PC-3 (cell line): Measurements from ENCODE around the gene AMD1. TPM values are rescaled to one million over a fixed set of nuclear protein-coding genes. Genes with fewer than 3 reads are reported as not detected.

Experiments used
- ATAC-seq: fragments of 200-7000 bp; cut with Tn5 transposase; 2 replicates; pipeline ENCODE4 v1.9.1; 2020; ENCODE audit warnings: mild to moderate bottlenecking, moderate library complexity
- BruUV-seq: library from RNA; stranded (reverse); fragments of 400-500 nt; replicated peaks from 2 replicates; lab custom pipeline; 2021; lab: Mats Ljungman, UMichigan
- CTCF ChIA-PET: fragments of 300-600 bp; sonication (Branson Sonifier 250); formaldehyde crosslinking; loops from one replicate; lab custom pipeline; 2022; ENCODE audit warnings: antibody characterized with exemption; lab: Charles Lee
- POLR2A ChIA-PET: fragments of 300-600 bp; sonication (Branson Sonifier 250); formaldehyde crosslinking; loops from one replicate; lab custom pipeline; 2022; ENCODE audit warnings: antibody characterized with exemption; ENCODE audit not compliant: unreplicated experiment; lab: Charles Lee
- DNase-seq: peaks from one replicate; pipeline ENCODE4 v3.0.0-alpha.2; 2015
- H2AFZ ChIP-seq: fragments of 300-600 bp; sonication (generic); 2 replicates; pipeline ENCODE4 v1.6.0; 2016; ENCODE audit warnings: antibody characterized with exemption, low read length
- H3F3A ChIP-seq: fragments of 300-600 bp; sonication (generic); one replicate; pipeline ENCODE4 v1.6.0; 2017; ENCODE audit warnings: antibody characterized with exemption, low read length, control low read depth, mild to moderate bottlenecking; ENCODE audit not compliant: unreplicated experiment
- H3K27ac ChIP-seq: fragments of 300-600 bp; sonication (generic); 2 replicates; pipeline ENCODE4 v1.5.1; 2016; ENCODE audit warnings: mild to moderate bottlenecking, low read length
- H3K27me3 ChIP-seq: fragments of 300-600 bp; sonication (generic); 2 replicates; pipeline ENCODE4 v1.6.1; 2016; ENCODE audit warnings: low read length, mixed read lengths
- H3K36me3 ChIP-seq: fragments of 300-600 bp; sonication (generic); 2 replicates; pipeline ENCODE4 v1.6.1; 2016; ENCODE audit warnings: low read depth, mixed run types, low read length, mixed read lengths
- H3K4me1 ChIP-seq: fragments of 300-600 bp; sonication (generic); 2 replicates; pipeline ENCODE4 v1.5.1; 2016; ENCODE audit warnings: low read length; ENCODE audit not compliant: insufficient read depth
- H3K4me2 ChIP-seq: fragments of 300-600 bp; sonication (generic); 2 replicates; pipeline ENCODE4 v1.6.0; 2016; ENCODE audit warnings: low read length
- H3K4me3 ChIP-seq: fragments of 300-600 bp; sonication (generic); 2 replicates; pipeline ENCODE4 v1.5.1; 2016; ENCODE audit warnings: mild to moderate bottlenecking, low read length, mixed read lengths
- H3K79me2 ChIP-seq: fragments of 300-600 bp; sonication (generic); 2 replicates; pipeline ENCODE4 v1.6.1; 2017; ENCODE audit warnings: low read length, mixed read lengths
- H3K9ac ChIP-seq: fragments of 300-600 bp; sonication (generic); 2 replicates; pipeline ENCODE4 v1.6.0; 2016; ENCODE audit warnings: mild to moderate bottlenecking, low read length
- H3K9me2 ChIP-seq: fragments of 300-600 bp; sonication (generic); replicated peaks from 2 replicates; pipeline ENCODE4 v1.6.1; 2016; ENCODE audit warnings: mixed run types, low read length, mixed read lengths
- H3K9me3 ChIP-seq: fragments of 300-600 bp; sonication (generic); 2 replicates; pipeline ENCODE4 v1.6.1; 2016; ENCODE audit warnings: low read length, mixed read lengths
- H4K20me1 ChIP-seq: fragments of 300-600 bp; sonication (generic); 2 replicates; pipeline ENCODE4 v1.6.1; 2016; ENCODE audit warnings: low read length, mixed read lengths
- CTCF ChIP-seq: fragments of 300-600 bp; sonication (generic); conservative IDR thresholded peaks from 2 replicates; pipeline ENCODE4 v1.5.1; 2017; ENCODE audit warnings: antibody characterized with exemption, low read depth, mild to moderate bottlenecking, low read length
- EZH2 ChIP-seq: fragments of 300-600 bp; sonication (generic); IDR thresholded peaks from one replicate; pipeline ENCODE4 v1.6.1; 2017; ENCODE audit warnings: antibody characterized with exemption, mild to moderate bottlenecking, low read length; ENCODE audit not compliant: unreplicated experiment
- EZH2phosphoT487 ChIP-seq: fragments of 300-600 bp; sonication (generic); IDR thresholded peaks from 2 replicates; pipeline ENCODE4 v1.6.1; 2018; ENCODE audit warnings: mild to moderate bottlenecking, antibody characterized with exemption, low read length, borderline replicate concordance
- intact Hi-C: fragments of 100-400 bp; cut with micrococcal nuclease; formaldehyde crosslinking; loops from 2 replicates; pipeline ENCODE4 v1.9.0; 2023
- total RNA-seq: library from RNA; depleted of rRNA; stranded (reverse); fragments of >200 nt; gene quantifications from 2 replicates; pipeline ENCODE4 v1.2.3, GENCODE V29; 2014

Gene AMD1
- total RNA-seq, 1 experiment from 2014 or later, result 72.5 TPM

GRCh38 chr6:110877569-110877968 lies 3.0 kb downstream of the AMD1 start:
- H3K27ac ChIP-seq, result no peak overlapping the region
- H3K4me2 ChIP-seq, result peak overlapping the region; percentile 97
- BruUV-seq, result no TSS peak
- ChIA-PET CTCF (interaction anchor here (1.0 kb wide), 1 partner anchor 62 kb away, joined by 6 read pairs; the partner anchor contains the start of gene CDK19), POLR2A (interaction anchor here (0.6 kb wide), 1 partner anchor 351 kb away, joined by 5 read pairs; no protein-coding TSS in a partner anchor)
- no peak overlapping the region for H2AFZ ChIP-seq
- no peak for ATAC-seq
- no peaks in the 10 kb centered on the region for H3K9me2 ChIP-seq
- peak overlapping the region; percentile 96 for H3K4me3 ChIP-seq
- H3F3A ChIP-seq, result no peaks in the 10 kb centered on the region
- H3K79me2 ChIP-seq, result peaks cover 93% of the 10 kb centered on the region
- H4K20me1 ChIP-seq, result peaks cover 71% of the 10 kb centered on the region
- intact Hi-C loops, result loop anchor here (1.0 kb wide), 1 partner anchor 62 kb away; the partner anchor contains the start of gene CDK19
- no peaks in the 10 kb centered on the region; the same call in none of the 2 replicates for H3K36me3 ChIP-seq
- H3K27me3 ChIP-seq, result no peaks in the 10 kb centered on the region
- TF ChIP-seq EZH2 (no peak), EZH2phosphoT487 (no peak)
- H3K9ac ChIP-seq, result peak overlapping the region; percentile 97
- no peak for DNase-seq
- no peaks in the 10 kb centered on the region for H3K9me3 ChIP-seq
- H3K4me1 ChIP-seq, result peaks cover 36% of the 10 kb centered on the region

GRCh38 chr6:110878751-110879522 lies 4.4 kb downstream of the AMD1 start:
- Histone ChIP-seq H3K36me3 (no peaks in the 10 kb centered on the region; the same call in none of the 2 replicates), H3K27ac (no peak overlapping the region), H3K9me2 (no peaks in the 10 kb centered on the region), H3F3A (no peaks in the 10 kb centered on the region), H3K4me3 (peak overlapping the region; percentile 96), H3K9me3 (no peaks in the 10 kb centered on the region), H4K20me1 (peaks cover 84% of the 10 kb centered on the region), H3K4me2 (peak overlapping the region; percentile 97), H3K9ac (peak overlapping the region; percentile 97; the same call in 1 of the 2 replicates), H3K4me1 (peaks cover 42% of the 10 kb centered on the region), H3K27me3 (no peaks in the 10 kb centered on the region), H3K79me2 (peaks cover 97% of the 10 kb centered on the region), H2AFZ (no peak overlapping the region)
- intact Hi-C loops, result loop anchor here (1.0 to 2.0 kb wide), 2 partner anchors 66 to 351 kb away; no protein-coding TSS in a partner anchor
- POLR2A ChIA-PET, result no interaction called here
- CTCF ChIA-PET, result no interaction called here
- peak; percentile 32 for DNase-seq
- BruUV-seq, result no TSS peak
- ATAC-seq, result no peak
- peak; percentile 61 for TF ChIP-seq CTCF
- no peak for TF ChIP-seq EZH2
- no peak for TF ChIP-seq EZH2phosphoT487

GRCh38 chr6:110880651-110881050 lies 6.1 kb downstream of the AMD1 start:
- H3K4me2 ChIP-seq, result peak overlapping the region; percentile 97; the same call in 1 of the 2 replicates
- intact Hi-C loops, result no loop called here
- peaks cover 96% of the 10 kb centered on the region for H4K20me1 ChIP-seq
- H3K36me3 ChIP-seq, result no peaks in the 10 kb centered on the region; the same call in none of the 2 replicates
- no peak overlapping the region for H3K9ac ChIP-seq
- DNase-seq (no peak), ATAC-seq (no peak)
- no peaks in the 10 kb centered on the region for H3K9me2 ChIP-seq
- TF ChIP-seq EZH2phosphoT487 (no peak), EZH2 (no peak), CTCF (no peak)
- CTCF ChIA-PET, result interaction anchor here (0.5 kb wide), 1 partner anchor 65 kb away, joined by 3 read pairs; the partner anchor contains the start of gene CDK19
- H3K27me3 ChIP-seq, result no peaks in the 10 kb centered on the region
- peaks cover 100% of the 10 kb centered on the region for H3K79me2 ChIP-seq
- H2AFZ ChIP-seq, result no peak overlapping the region
- H3F3A ChIP-seq, result no peaks in the 10 kb centered on the region
- POLR2A ChIA-PET, result no interaction called here
- no peak overlapping the region for H3K27ac ChIP-seq
- H3K9me3 ChIP-seq, result no peaks in the 10 kb centered on the region
- no peak overlapping the region; the same call in 1 of the 2 replicates for H3K4me3 ChIP-seq
- H3K4me1 ChIP-seq, result peaks cover 42% of the 10 kb centered on the region
- BruUV-seq, result no TSS peak
